Adrenal gland (tissue), 5 donors: ENCODE data around the gene MAN2A2.

Experiments
- POLR2A ChIP-seq, 2 donors: fragments of 450-650 bp; IDR thresholded peaks; one replicate each; pipeline ENCODE4 v1.6.1; 2017; ENCODE audit warnings: antibody characterized with exemption in 2 of 2, mild to moderate bottlenecking in 2 of 2, moderate library complexity in 1 of 2
- TF ChIP-seq, protein P1 (sequence below), 6 experiments: fragments of 450-650 bp in 4 of 6; fragments of 200-600 bp in 2 of 6; sonication (generic) in 1 of 6; IDR thresholded peaks; 1 replicate in 5 of 6; 2 replicates in 1 of 6; pipeline versions ENCODE4 v1.5.1 to v1.8.0; 2016 to 2021; ENCODE audit warnings: antibody characterized with exemption in 6 of 6, mild to moderate bottlenecking in 2 of 6, moderate library complexity in 1 of 6
- donor health status: DM: no; HTN: no; CAD: no.

GRCh38 chr15:90952901-90953677 lies 50.0 kb downstream of the MAN2A2 start:
- TF ChIP-seq, protein P1, sequence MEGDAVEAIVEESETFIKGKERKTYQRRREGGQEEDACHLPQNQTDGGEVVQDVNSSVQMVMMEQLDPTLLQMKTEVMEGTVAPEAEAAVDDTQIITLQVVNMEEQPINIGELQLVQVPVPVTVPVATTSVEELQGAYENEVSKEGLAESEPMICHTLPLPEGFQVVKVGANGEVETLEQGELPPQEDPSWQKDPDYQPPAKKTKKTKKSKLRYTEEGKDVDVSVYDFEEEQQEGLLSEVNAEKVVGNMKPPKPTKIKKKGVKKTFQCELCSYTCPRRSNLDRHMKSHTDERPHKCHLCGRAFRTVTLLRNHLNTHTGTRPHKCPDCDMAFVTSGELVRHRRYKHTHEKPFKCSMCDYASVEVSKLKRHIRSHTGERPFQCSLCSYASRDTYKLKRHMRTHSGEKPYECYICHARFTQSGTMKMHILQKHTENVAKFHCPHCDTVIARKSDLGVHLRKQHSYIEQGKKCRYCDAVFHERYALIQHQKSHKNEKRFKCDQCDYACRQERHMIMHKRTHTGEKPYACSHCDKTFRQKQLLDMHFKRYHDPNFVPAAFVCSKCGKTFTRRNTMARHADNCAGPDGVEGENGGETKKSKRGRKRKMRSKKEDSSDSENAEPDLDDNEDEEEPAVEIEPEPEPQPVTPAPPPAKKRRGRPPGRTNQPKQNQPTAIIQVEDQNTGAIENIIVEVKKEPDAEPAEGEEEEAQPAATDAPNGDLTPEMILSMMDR (IDR thresholded peaks at IDR 0.05): no peak
- TF ChIP-seq POLR2A (IDR thresholded peaks at IDR 0.05): no peak
